ENCODE measurements around the gene U2AF2.

U2AF2 gene

GRCh38 chr19:55660404-55660803, 5.6 kb downstream of the U2AF2 start:
- no peak for FAIRE-seq

DNA sequence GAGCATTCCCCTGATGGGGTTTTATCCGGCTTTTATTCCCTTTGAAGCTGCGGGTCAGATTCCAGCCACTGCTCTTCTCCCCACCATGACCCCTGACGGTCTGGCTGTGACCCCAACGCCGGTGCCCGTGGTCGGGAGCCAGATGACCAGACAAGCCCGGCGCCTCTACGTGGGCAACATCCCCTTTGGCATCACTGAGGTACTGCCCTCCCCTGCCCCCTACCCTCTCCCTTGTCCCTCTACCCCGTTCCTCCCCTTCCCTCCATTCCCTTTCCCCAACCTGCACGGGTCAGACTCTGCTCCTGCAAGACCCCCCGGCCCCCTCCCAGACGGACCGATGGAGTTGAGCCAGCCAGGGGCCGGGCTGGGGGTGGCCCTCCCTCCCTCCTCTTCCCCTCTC, 6.2 kb downstream of the U2AF2 start:
- FAIRE-seq: no peak

GRCh38 chr19:55661826-55662225, 7.0 kb downstream of the U2AF2 start:
- FAIRE-seq: no peak

GRCh38 chr19:55663846-55664536, 9.2 kb downstream of the U2AF2 start:
- no peak for FAIRE-seq

DNA sequence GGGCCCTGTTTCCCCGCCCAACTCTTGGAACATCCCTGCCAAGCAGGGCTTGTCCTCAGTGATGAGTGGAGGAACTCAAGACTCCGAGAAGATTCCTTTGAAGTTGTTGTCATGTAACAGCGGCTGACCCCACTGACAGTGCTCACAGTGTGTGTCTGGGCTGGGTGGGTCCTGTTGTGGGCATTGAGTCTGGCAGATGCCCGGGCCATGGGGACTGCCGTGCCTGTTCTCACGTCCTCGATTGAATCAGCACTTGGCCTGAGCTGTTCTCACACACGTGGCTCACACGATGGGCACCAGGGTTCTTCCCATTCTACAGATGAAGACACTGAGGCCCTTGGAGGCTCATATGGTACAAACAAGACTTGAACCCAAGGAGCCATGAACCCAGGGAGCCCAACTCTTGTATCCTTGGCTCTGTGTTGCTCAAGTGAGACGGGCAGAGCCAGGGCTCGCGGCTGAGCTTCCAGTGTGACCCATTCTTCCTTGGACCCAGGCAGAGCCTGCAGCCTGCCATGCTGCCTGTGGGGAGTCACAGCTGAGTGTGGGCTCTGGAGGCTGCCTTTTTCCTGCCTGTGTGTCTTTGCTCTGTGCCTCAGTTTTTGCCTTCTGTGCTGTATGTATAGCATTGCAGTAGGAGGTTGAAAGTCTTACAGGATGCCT, 11.6 kb downstream of the U2AF2 start:
- FAIRE-seq: no peak

DNA sequence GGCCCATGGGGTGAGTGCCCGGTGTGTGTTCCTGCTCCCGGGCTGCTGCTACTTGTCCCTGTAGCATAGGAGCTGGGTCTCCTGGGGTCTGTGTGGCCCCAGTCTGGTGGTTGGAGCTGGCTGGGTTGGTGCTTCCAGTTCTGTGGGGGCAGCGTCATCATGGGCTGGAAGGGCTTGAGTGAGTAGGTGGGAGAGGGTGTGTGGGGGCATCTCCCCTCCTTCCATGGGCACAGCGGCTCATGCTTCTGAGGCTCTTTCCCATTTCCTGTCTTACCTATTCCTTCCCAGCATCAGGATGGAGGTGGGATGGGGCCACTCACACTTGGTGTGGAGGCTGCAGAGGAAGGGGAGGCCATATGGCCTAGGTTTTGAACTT, 12.2 kb downstream of the U2AF2 start:
- FAIRE-seq: no peak

DNA sequence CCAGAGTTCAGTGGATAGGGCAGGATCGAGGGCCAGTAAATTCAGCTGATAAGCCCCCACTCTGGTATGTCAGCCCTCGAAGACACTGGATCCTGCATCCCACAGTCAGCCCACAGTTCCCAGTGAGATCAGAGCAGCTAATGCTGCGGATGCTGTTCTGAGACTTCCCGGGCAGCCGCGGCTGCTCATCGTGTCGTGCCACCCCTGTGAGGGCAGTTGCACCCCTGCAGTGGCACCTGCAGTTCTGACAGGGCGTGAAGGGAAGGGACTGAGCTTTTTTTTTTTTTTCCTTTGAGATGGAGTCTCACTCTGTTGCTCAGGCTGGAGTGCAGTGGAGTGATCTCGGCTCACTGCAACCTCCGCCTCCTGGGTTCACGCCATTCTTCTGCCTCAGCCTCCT, 12.7 kb downstream of the U2AF2 start:
- FAIRE-seq: no peak

DNA sequence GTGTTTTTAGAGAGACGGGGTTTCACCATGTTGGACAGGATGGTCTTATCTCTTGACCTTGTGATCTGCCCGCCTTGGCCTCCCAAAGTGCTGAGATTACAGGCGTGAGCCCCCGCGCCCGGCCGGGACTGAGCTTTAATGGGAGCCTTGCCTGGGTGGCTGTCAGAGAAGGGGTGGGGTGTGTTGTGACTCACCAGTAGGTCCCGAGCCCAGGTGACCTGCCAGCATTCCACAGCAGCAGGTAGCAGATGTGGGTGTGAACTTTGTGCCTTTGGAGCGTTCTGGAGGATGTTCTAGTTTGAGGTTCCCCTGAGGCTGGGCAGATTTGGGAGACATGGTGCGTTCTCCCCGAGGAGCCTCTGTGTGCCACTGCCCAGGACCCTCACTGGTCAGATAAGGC, 13.1 kb downstream of the U2AF2 start:
- FAIRE-seq: no peak

GRCh38 chr19:55668603-55669348, 13.9 kb downstream of the U2AF2 start:
- no peak for FAIRE-seq

- FAIRE-seq: no peak
Observed at GRCh38 chr19:55669418-55670279, 14.8 kb downstream of the U2AF2 start.

GRCh38 chr19:55670280-55671053, 15.6 kb downstream of the U2AF2 start:
- FAIRE-seq: no peak

DNA sequence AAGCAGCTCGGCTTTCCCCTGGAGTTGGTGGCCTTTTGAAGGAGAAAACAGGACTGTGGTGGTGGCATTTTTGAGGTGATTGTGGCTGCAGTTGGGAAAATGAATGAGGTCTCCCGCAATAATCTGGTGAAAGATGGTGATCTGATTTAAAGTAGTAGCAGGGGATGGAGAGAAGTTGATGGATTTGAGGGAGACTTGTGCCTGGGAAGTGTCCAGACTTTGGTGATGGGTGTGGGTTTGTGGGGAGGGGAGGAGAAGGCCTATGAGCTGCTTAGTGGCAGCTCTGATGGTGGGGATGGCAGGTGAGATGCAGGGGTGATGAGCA, 16.2 kb downstream of the U2AF2 start:
- FAIRE-seq: no peak

- no peak for FAIRE-seq
Observed at GRCh38 chr19:55672418-55672817, 17.6 kb downstream of the U2AF2 start.

GRCh38 chr19:55673465-55673864, 18.6 kb downstream of the U2AF2 start:
- no peak for FAIRE-seq

- no peak for FAIRE-seq
Observed at GRCh38 chr19:55673889-55674288, 19.1 kb downstream of the U2AF2 start.

DNA sequence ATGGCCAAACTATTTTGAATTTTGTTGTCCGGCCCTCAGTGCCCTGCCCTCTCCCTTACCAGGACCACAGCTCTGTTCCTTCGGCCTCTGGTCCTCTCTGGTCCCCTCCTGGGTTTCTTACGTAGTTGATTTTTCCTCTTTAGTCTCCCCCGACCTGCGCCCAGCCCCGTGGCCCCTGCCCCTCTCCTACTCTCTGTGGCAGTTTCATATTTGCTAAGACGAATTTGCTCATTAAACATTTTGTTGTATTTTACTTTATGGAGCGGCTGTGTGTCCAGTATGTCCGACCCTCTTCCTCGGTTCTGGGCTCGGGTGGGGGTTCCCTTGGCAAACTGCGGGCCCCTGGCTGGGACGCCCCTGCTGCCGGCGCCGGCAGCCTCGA, 19.6 kb downstream of the U2AF2 start:
- FAIRE-seq: no peak

GRCh38 chr19:55674841-55675660, 20.2 kb downstream of the U2AF2 start, which contains the start of gene EPN1:
TSS of gene EPN1 (plus strand) at chr19:55675226. CDS start at chr19:55678628, 3,402 bp downstream.
- no peak for FAIRE-seq

DNA sequence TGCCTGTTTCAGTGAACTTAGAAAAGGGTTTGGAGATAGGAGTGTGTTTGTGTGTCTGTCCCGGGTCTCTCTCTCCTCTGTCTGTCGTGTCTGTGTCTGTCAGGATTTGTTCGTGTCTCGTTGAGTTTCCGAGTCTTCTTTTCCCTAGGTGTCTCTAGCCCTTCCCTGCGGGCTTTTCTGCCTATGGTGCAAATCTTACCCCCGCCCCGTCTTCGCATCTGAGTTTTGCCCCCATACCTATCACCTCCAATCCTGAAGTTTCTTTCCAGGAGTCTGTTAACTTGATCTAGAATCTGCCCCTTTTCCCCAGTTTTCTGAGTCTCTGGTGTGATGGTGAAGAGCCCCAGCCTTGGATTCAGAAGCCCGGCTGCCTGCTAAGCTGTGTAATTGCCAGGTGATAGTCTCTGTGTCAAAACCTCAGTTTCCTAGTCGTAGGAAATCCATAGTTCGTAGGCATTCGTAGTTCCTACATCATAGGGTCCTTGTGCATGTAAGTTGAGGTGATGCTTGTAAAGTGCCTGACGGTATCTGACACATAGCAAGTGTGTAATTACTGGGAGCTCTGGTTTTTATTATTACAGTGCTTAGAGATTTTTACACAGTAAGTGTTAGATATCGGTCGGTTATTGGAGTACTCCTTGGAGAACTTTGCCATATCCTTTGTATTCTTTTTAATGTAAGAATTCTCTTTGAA, 21.0 kb downstream of the U2AF2 start:
- FAIRE-seq: no peak

- FAIRE-seq: no peak
Observed at GRCh38 chr19:55676383-55676782, 21.5 kb downstream of the U2AF2 start.

DNA sequence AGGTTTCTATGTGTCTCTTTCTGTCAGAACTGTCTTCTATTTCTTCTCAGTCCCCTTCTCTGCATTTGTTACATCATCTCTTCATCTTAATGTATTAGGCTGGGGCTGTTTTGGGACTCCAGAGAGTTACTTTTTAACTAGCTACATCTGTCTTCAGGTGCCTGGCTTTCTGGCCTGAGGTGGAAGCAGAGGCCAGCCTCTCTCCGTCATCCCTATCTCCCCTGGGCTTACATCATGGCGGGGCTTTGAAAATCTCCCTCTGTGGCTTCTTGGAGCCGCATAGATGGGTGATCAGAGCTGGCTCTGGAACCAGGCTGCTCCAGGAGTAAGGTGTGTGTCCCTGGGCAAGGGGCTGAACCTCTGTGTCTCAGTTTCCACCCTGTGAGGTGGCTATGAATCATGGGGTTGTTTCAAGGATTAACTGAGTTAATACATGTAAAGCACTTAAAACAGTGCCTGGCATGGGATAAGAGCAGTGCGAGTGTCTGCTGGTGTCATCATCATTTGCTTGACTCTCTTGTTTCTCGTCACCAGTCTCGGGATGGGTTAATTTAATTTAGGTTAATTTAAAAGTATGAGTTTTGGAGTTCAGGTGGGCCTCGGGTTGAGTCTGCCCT, 22.2 kb downstream of the U2AF2 start:
- no peak for FAIRE-seq

Data from endometrium (tissue), 2 donors.